HG03575 (cell line): ENCODE results near the gene STATH.
"Not testable (repeated sequence)": the region's sequence is repeated elsewhere in the genome, so short reads cannot be mapped to it uniquely, and the experiment has no call there.

ENCODE experiments used
- ATAC-seq: cut with Tn5 transposase; IDR thresholded peaks from one replicate; pipeline ENCODE4 v1.9.1; 2021; ENCODE audit not compliant: unreplicated experiment, insufficient number of reproducible peaks, low FRiP score; ENCODE audit errors: extremely low read depth

STATH gene, protein sequence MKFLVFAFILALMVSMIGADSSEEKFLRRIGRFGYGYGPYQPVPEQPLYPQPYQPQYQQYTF

DNA sequence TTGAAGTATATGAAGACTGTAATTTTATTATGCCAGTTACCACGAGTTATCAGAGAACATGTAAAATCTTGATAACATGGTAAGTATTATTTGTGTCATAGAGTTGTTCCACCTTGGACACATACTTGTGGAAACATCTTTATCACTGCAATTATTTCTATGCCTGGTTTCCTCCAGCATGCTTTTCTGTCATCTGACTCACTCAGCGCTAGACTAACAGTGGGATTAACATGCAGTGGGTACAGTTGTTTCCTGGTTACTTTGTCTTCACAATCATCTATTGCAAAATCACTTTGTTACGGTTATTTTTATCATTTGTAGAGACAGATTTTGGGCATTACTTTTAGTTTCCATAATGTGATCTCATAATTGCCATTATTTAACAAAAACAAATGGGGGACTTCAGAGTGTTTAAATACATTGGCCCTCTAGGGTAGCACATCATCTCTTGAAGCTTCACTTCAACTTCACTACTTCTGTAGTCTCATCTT, at the start of gene STATH:
STATH (plus strand) TSS at position 441 of the 491 bp plus-strand sequence. CDS start 2,472 bp downstream, outside the sequence.
- no peak for ATAC-seq

DNA sequence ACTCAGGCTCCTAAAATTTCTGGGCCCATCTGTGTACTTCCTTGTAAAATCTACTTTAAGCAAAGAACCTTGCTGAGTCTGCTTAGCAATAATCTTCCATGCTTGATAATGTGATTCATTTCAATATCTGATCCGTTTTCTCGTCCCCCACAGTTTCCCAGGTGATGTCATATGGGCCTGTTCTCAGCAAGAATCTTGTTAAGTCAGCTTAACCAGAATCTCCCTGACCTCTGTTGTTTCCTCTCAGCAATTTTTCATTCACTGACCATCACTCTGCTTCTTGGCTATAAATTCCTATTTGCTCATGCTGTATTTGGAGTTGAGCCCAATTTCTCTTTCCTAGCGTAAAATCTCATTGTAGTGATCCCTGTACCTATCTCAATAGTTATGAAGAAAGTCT, 44.2 kb upstream of the STATH start:
- no peak for ATAC-seq

DNA sequence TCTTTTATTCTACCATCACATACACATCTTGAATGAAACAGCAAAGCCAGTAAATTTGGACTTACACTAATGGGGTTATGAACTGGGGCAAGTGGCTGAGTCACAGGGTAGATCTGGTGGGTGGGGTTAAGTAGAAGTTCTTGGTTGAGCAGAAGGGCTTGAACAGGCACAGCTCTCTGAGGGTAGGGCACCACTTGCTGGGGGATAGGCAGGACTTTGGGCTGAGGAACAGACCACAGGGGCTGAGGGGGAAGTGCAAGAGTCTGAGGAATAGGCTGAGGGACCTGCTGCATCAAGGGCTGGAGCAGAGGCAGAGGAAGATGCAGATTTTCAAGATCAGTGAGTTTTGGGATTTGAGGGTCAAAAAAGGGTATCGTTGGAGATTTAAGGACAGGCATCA, 38.6 kb upstream of the STATH start:
- ATAC-seq, result no peak

DNA sequence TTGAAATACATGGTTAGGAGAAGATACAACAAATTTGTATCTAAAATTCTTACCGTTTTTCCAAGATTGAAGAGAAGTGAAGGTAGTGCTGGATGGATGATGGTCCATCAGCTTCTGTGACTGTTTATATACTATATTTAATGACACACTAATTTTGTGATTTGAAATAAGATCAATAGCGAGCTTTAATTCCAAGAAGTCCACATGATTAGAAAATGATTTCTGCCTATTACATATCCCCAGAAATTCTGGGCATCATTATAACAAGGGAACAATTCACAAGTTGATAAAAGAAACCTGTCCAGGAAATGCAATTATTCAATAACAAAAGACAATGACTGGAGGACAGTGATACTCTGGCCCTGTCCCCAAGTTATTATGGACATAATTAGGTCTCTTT, 30.1 kb upstream of the STATH start, which contains the start of gene CSN2:
CSN2 (minus strand) TSS at position 101 of the 400 bp plus-strand sequence. CDS start 4,733 bp downstream, outside the sequence.
- no peak for ATAC-seq

DNA sequence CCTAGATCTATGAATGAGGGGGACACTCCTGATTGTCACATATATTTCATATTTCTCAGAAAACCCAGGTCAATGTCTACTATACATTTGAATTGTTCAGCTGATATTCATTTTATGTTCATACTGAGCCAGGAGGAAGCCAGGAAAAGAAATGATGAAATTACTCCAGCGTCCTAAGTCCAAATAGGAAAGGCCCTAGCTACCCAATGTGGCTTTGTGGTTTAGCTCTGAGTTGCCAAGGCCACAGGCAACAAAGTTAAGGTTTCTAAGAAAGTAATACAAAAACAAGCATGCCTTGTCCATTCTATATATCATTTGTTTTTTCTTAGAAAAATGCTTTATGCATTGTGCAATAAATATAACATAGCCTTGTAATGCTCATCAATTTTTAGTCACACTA, 25.7 kb upstream of the STATH start:
- ATAC-seq, result no peak

DNA sequence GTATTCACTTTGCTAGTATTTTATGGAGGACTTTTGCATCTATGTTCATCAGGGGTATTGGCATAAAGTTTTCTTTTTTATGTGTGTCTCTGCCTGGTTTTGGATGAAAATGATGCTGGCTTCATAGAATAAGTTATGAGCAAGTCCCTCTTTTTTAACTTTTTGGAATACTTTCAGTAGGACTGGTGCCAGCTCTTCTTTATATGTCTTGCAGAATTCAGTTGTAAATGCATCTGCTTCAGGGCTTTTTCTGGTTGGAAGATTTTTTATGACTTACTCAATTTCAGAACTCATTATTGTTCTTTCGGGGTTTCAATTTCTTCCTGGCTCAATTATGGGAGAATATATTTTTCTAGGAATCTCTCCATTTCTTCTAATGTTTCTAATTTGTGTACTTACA, 21.1 kb upstream of the STATH start:
- no peak for ATAC-seq

DNA sequence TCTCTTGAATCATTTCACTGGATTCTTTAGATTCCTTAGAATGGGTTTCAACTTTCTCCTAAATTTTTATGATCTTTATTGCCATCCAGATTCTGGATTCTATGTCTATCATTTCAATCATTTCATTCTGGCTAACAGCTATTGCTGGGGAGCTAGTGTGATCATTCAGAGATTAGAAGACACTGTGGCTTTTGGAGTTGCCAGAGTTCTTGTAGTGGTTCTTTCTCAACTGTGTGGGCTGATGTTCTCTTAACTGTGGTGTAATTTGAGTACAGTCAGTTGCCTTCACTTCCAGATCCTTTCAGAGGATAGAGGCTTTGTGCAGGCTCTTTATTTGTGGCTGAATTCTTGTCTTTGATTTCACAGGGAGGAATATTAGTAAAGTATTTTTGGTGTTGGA, 18.2 kb upstream of the STATH start:
- ATAC-seq, result no peak

DNA sequence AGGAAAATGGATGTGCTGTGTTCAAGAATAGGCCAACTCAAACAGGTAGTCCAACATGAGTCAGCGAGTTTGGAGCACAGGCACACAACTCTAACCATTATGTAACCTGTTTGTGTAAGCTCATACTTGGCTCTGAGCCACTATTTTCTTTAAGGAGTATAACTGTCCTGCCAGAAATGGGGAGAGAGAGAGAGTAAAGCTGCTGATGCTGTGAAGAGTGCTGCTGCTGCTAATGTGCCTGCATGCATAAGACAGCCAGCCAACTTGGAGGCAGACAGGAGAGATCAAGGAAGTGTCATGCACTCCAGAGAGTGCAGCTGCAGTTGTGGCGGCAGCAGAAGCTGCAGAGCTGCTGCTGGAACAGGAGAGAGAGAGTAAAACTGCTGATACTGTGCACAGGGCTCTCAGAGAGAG, 11.7 kb upstream of the STATH start:
- no peak for ATAC-seq

DNA sequence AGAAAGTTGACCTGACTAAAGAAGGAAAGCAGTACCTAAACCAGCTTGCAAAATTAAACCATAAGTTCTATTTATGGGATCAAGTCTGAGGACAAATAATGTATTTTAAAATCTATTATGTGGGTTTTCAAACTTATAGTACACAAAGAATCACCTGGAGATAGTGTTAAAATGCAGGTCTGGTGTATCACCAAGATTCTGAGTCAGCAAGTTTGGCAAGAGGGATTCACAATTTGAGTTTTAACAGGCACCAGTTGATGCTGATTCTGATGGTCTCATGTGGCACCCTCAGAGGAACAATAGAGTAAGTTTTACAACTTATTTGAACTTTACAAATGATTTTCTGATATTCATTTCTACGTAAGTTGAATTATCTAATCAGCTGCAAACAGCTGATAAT, 9.1 kb upstream of the STATH start:
- ATAC-seq, result no peak

DNA sequence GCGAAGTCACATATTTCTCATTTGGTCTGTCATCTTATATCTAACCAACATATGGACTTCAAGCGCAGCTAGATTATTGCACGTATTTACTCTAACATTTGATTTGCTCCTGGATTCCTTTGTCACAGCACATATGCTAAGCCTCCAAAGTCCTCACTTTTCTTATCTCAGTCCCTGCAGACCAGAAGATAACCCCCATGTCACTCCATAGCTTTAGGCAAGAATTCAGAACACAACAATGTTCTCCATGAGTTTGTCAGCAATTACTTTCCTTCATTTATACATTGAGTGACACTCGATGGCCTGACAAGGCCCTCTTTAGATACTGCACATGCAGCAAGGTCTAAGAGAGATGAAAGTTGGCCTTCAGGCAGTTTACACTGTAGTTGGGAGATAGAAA, 4.8 kb upstream of the STATH start:
- ATAC-seq, result no peak

DNA sequence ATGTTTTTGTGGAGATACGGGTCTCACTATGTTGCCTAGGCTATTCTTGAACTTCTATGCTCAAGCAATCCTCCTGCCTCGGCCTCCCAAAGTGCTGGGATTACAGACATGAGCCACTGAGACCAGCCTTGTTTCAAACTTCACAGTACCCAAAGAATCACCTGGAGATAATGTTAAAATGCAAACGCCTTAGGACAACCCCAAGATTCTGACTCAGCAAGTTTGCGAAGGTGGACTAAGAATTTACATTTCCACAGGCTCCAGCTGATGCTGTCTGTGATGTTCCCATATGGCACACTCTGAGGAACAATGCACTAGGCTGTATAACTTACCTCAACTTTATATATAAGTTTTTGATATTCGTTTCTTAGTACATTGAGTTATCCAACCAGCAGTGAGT, 984 bp upstream of the STATH start:
- ATAC-seq, result no peak

DNA sequence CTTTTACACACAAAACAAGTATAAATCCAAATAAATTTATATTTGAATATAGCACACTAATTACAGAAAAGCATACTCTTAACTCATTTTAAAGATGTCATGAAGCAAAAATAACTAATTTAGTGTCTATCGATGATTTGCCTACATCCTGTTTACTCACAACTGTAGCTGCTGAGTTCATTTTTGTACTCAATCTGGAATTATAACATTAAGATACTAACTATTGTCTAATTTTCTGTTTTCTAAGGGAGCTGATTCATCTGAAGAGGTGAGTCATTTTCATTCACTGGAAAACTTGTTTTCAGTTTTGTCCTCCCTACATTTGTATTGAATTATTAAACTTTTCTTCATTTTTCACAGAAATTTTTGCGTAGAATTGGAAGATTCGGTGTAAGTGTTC, 3.7 kb downstream of the STATH start:
- no peak for ATAC-seq

DNA sequence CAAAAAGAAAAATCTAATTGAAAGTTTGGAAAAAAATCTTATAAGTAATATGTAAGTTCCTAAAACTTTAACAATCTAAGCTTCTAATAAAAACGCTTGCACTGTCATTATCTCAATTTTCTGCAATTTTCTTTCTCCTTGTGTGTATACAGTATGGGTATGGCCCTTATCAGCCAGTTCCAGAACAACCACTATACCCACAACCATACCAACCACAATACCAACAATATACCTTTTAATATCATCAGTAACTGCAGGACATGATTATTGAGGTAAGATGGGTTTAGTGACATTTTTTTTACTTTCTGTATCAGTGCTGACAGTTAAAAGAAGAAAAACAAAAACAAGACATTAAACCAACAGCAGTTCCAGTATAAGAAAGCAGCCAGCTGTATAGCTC, 4.9 kb downstream of the STATH start:
- no peak for ATAC-seq

DNA sequence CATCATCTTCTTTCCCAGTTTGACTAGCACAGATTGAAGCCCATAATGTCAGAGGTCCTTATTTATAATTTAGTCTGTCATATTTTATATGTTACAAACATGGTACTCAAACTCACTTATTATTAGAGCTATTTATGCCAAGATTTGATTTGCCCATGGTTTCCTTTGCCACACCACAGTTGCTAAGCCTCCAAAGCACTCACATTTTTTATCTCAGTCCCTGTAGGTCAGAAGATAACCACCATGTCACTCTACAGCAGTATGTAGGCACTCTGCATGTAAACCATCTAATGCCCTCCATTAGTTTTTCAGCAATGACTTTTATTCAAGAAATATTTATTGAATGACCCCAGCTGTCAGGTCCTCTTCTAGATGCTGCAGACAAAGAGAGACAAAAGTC, 6.7 kb downstream of the STATH start:
- ATAC-seq, result no peak

DNA sequence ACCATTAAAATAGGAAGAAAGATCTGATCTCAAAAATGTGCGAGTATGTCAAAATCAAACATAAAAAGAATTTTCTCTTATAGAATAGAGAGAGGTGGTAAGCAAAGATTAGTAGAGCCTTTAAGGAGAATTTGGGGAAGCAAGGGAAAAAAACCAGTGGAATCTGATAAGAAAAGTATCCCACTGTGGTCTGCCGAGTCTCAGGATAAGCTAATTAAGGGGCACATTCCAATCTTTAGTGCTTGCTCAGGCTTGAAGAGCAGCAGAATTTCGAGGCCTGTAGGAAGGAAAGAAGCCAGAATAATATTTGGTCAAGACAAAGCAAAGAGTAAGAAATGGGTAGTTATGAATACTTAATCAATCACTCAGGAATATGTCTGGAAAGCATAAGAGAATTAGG, 13.0 kb downstream of the STATH start:
- no peak for ATAC-seq

DNA sequence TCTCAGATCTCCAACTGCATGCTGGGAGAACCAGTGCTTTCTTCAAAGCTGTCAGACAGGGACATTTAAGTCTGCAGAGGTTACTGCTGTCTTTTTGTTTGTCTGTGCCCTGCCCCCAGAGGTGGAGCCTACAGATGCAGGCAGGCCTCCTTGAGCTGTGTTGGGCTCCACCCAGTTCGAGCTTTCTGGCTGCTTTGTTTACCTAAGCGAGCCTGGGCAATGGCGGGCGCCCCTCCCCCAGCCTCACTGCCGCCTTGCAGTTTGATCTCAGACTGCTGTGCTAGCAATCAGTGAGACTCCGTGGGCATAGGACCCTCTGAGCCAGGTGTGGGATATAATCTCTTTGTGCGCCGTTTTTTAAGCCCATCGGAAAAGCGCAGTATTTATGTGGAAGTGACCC, 23.2 kb downstream of the STATH start:
- not testable (repeated sequence) for ATAC-seq

DNA sequence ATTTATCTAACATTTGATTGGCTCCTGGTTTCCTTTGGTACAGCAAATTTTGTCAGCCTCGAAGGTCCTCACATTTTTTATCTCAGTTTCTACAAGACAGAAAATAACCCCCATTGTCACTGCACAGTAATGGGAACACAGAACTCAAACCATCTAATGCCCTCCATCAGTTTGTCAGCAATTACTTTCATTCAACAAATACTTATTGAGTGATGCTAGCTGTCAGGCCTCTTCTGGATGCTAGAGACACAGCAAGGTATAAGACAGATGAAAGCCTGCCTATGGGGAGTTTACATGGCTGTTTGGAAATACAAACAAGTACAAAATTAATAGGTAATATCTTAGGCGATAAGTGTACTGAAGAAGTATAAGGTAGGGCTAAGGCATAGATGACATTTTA, 27.5 kb downstream of the STATH start:
- no peak for ATAC-seq

DNA sequence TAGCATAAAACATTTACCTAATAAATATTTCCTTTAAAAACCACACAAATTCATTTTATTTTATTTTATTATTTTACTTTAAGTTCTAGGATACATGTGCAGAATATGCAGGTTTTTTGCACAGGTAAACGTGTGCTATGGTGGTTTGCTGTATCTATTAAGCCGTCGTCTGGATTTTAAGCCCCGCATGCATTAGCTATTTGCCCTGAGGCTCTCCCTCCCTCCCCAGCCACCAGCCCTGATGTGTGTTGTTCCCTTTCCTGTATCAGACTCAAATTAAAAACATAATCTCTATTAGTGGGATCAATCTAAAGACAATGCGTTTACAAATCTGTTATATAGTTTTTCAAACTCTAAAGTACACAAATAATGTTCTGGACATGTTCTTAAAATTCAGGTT, 31.2 kb downstream of the STATH start:
- ATAC-seq, result no peak

DNA sequence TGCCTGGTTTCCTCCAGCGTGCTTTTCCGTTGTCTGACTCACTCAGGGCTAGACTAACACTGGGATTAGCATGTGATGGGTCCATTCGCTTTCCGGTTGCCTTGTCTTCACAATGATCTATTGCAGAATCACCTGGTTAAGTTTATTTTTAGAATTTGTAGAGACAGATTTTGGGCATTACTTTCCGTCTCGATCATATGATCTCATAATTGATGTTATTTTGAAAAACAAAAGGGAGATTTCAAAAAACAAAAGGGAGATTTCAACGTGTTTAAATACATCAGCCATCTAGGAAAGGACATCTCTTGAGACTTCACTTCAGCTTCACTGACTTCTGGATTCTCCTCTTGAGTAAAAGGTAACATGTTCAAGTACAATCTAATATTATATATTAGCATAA, 32.4 kb downstream of the STATH start, which contains the start of gene HTN3:
HTN3 (plus strand) TSS at position 301 of the 400 bp plus-strand sequence. CDS start 2,282 bp downstream, outside the sequence.
- ATAC-seq, result not testable (repeated sequence)

DNA sequence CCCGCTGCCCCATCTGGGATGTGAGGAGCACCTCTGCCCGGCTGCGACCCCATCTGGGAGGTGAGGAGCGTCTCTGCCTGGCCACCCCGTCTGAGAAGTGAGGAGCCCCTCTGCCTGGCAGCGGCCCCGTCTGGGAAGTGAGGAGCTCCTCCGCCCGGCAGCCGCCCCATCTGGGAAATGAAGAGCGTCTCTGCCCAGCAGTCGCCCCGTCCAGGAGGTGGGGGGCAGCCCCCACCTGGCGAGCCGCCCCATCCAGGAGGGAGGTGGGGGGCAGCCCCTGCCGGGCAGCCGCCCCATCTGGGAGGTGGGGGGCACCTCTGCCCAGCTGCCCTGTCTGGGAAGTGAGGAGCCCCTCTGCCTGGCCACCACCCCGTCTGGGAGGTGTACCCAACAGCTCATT, 41.8 kb downstream of the STATH start:
- not testable (repeated sequence) for ATAC-seq

DNA sequence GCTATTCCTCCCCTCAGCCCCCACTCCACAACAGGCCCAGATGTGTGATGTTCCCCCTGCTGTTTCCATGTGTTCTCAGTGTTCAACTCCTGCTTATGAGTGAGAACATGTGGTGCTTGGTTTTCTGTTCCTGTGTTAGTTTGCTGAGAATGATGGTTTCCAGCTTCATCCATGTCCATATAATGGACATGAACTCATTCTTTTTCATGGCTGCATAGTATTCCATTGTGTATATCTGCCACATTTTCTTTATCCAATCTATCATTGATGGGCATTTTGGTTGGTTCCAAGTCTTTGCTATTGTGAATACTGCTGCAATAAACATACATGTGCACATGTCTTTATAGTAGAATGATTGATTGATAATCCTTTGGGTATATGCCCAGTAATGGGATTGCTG, 44.2 kb downstream of the STATH start:
- not testable (repeated sequence) for ATAC-seq
